Activated T-helper 1 cell treated with anti-CD3 and anti-CD28 coated beads, Interleukin-12 subunit alpha, Interleukin-12 subunit beta, Interleukin-2, Interleukin-4 antibody, amounts not matched to agents 30 ng/mL and 10 ng/mL and 1 ng/mL, durations not matched to agents 14 hours and 24 hours and 36 hours (primary cell): ENCODE results near the gene SPI1. TPM values are rescaled to one million over a fixed set of nuclear protein-coding genes. Genes with fewer than 3 reads are reported as not detected.
"Not testable (repeated sequence)": the region's sequence is repeated elsewhere in the genome, so short reads cannot be mapped to it uniquely, and the experiment has no call there.

Experiments used
- DNase-seq: peaks from one replicate; pipeline ENCODE4 v3.0.0; 2021; ENCODE audit warnings: low spot score
- H3K27ac Mint-ChIP-seq: one replicate; pipeline ENCODE4 v1.8.0; 2021; ENCODE audit warnings: mild to moderate bottlenecking, mixed read lengths
- H3K27me3 Mint-ChIP-seq: one replicate; pipeline ENCODE4 v1.8.0; 2022; ENCODE audit warnings: mild to moderate bottlenecking, moderate library complexity, mixed read lengths; ENCODE audit not compliant: insufficient read depth
- H3K36me3 Mint-ChIP-seq: one replicate; pipeline ENCODE4 v1.8.0; 2021; ENCODE audit warnings: low read depth, mixed read lengths
- H3K4me1 Mint-ChIP-seq: one replicate; pipeline ENCODE4 v1.8.0; 2021; ENCODE audit warnings: low read depth, mixed read lengths
- H3K4me3 Mint-ChIP-seq: one replicate; pipeline ENCODE4 v1.8.0; 2021; ENCODE audit warnings: mild to moderate bottlenecking, moderate library complexity, mixed read lengths
- H3K9me3 Mint-ChIP-seq: one replicate; pipeline ENCODE4 v1.8.0; 2021; ENCODE audit warnings: mixed read lengths
- intact Hi-C: fragments of 100-400 bp; cut with micrococcal nuclease; formaldehyde crosslinking; loops from one replicate; pipeline ENCODE4 v1.15.1; 2024
- total RNA-seq: library from RNA; stranded (reverse); gene quantifications from 2 replicates; pipeline ENCODE4 v1.2.3, GENCODE V29; 2022

SPI1 gene
- total RNA-seq, 1 donor from 2014 or later = not detected

DNA sequence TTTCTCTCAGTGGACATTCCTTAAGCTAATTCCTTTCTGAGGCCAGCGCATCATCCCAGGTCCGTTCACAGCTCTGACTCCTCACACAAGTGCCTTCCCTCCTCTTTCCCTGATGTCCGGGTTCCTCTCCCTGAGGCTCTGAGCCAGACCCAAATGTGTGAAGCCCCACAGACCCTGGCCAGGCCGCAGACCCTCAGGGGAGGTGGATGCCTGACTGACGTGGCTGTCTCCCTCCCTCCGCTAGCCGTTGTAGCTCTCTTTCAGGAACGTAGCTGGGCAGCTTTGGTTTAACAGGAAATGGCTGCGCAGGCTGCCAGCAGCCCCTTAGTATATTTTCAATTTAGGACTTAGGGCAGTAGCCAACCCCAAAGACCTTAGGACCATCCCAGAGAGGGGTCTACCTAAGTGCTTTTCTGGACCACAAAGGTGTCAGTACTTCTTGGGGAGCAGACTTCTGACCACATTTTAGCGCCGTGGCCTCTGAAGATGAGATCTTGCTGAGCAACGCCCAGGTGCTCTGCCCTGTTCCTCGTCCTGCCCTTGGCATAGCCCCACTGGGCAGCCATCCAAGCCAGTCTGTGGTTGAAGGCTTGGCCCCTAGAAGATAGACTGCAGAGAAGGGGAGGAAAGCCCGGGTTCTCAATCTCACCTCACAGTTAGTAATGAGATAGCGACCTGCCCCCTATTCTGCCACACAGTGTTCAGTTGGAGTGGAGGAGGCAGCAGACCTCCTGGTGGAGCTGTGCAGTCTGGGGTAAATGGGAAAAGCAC, 52.9 kb downstream of the SPI1 start:
- no peaks in the 10 kb centered on the region for H3K4me1 Mint-ChIP-seq
- no peak overlapping the region for H3K27ac Mint-ChIP-seq
- peaks cover 32% of the 10 kb centered on the region for H3K36me3 Mint-ChIP-seq
- H3K27me3 Mint-ChIP-seq = no peaks in the 10 kb centered on the region
- H3K9me3 Mint-ChIP-seq = no peaks in the 10 kb centered on the region
- no peak for DNase-seq
- H3K4me3 Mint-ChIP-seq = no peak overlapping the region
- intact Hi-C loops = no loop called here

DNA sequence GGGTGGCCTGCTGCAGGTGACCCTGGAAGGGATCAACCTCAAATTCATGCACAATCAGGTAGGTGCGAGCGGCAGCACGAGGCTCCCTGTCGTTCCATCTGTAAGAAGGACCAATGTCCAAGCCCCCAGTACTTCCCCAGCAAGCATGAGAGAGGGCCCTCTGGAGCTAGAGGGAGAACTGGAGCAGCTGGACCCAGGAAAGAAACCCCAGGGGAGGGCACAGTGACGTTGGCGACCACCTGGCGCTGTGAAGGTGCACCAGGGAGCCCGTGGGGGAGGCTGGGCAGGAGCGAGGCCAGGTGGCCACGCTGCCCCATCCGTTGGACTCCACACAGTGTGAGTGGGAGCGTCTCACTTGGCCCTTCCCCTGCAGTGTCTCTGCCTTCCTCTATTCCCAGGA, 53.8 kb downstream of the SPI1 start:
- intact Hi-C loops = no loop called here
- H3K4me3 Mint-ChIP-seq = no peak overlapping the region
- no peaks in the 10 kb centered on the region for H3K4me1 Mint-ChIP-seq
- H3K27ac Mint-ChIP-seq = no peak overlapping the region
- no peaks in the 10 kb centered on the region for H3K9me3 Mint-ChIP-seq
- DNase-seq = no peak
- H3K36me3 Mint-ChIP-seq = peaks cover 32% of the 10 kb centered on the region
- no peaks in the 10 kb centered on the region for H3K27me3 Mint-ChIP-seq

DNA sequence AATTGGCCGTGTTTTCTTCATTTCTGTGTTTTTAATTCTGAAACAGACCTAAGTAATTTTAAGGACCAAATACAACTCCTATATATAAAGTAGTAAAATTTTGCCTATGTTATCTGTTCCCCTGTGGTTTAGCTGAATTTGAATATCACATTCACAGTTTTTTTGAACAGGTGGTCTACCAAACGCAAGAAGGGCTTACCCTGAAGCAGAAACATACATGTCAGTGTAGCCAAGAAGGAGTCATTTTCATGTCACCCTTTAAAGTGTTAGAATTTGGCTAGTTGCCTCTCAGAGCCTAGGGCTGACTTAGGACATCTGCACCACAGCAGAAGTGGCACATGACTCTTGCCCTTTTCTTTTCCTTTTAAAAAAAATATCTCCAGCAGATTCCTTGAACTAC, 60.2 kb downstream of the SPI1 start:
- Mint-ChIP-seq H3K36me3 (peaks cover 34% of the 10 kb centered on the region), H3K27ac (no peak overlapping the region), H3K4me3 (no peak overlapping the region), H3K9me3 (no peaks in the 10 kb centered on the region), H3K27me3 (no peaks in the 10 kb centered on the region), H3K4me1 (peaks cover 7% of the 10 kb centered on the region)
- intact Hi-C loops = no loop called here
- DNase-seq = no peak

DNA sequence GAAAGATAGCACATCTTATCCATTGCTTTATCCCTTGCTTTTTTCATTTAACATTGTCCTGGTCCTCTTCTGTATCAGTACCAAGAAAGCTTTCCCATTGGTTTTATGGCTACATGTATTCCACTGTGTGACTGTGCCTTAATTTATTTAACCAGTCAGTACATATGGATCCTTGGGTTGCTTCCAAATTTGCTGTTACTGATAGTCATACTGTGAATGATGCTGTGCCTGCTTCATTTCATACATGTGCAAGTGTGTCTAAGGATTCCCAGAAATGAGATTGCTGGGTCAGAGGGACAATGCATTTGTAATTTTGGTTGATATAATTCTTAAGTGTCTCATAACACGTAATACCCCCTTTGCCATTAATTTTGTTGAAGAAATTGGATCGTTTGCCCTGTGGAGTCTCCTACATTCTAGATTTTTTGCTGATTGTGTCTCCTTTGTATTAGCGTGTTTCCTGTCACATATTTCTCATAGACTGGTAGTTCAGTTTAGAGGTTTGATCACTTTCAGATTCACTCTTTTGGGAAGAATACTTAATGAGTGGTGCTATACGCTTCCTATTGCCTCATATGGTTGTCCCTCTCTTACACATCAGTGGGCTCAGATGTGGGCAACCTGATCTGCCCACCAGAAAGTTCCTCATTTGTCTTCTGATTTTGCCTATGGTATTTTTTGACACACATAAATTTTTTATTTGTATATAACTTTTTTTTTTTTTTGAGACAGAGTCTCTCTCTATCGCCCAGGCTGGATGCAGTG, 61.1 kb downstream of the SPI1 start:
- peaks cover 7% of the 10 kb centered on the region for H3K4me1 Mint-ChIP-seq
- H3K27ac Mint-ChIP-seq = peak overlapping the region; percentile 25
- no peak for DNase-seq
- H3K36me3 Mint-ChIP-seq = peaks cover 34% of the 10 kb centered on the region
- no peaks in the 10 kb centered on the region for H3K27me3 Mint-ChIP-seq
- no peak overlapping the region for H3K4me3 Mint-ChIP-seq
- intact Hi-C loops = no loop called here
- no peaks in the 10 kb centered on the region for H3K9me3 Mint-ChIP-seq

DNA sequence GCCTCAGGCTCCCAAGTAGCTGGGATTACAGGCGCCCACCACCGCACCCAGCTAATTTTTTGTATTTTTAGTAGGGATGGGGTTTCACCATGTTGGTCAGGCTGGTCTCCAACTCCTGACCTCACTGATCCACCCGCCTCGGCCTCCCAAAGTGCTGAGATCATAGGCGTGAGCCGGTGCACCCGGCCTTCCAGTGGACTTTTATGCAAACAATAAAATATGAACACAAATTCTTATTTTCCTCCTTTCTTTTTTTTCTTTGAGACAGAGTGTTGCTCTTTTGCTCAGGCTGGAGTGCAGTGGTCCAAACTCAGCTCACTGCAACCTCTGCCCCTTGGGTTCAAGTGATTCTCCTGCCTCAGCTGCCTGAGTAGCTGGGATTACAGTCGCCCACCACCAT, 61.8 kb downstream of the SPI1 start:
- intact Hi-C loops = not testable (repeated sequence)

DNA sequence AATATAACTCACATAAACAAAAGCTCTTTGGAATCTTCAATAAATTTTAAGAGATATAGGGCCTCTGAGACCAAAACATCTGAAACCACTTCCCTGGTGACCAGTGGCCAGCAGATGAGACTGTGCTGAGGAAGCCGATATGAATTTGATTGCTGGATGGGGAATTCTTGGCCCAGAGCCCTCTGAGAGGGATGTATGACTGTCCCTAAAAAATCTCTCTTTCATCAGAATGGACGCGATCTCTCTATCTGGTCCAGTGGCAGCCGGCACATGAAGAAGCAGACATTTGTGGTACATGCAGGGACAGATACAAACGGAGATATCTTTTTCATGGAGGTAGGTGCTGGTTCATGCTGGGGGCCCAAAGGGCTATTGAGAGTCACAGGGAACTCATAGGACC, 63.4 kb downstream of the SPI1 start:
- peaks cover 38% of the 10 kb centered on the region for H3K36me3 Mint-ChIP-seq
- no peak overlapping the region for H3K4me3 Mint-ChIP-seq
- H3K27ac Mint-ChIP-seq = no peak overlapping the region
- intact Hi-C loops = no loop called here
- no peaks in the 10 kb centered on the region for H3K27me3 Mint-ChIP-seq
- H3K4me1 Mint-ChIP-seq = peaks cover 7% of the 10 kb centered on the region
- DNase-seq = no peak
- H3K9me3 Mint-ChIP-seq = no peaks in the 10 kb centered on the region

More for the DNA sequence above, 61.8 kb downstream of the SPI1 start:
- H3K27me3 Mint-ChIP-seq, H3K9me3 Mint-ChIP-seq, DNase-seq, H3K27ac Mint-ChIP-seq, H3K4me3 Mint-ChIP-seq, H3K4me1 Mint-ChIP-seq: not testable (repeated sequence)
- H3K36me3 Mint-ChIP-seq = peaks cover 37% of the 10 kb centered on the region

DNA sequence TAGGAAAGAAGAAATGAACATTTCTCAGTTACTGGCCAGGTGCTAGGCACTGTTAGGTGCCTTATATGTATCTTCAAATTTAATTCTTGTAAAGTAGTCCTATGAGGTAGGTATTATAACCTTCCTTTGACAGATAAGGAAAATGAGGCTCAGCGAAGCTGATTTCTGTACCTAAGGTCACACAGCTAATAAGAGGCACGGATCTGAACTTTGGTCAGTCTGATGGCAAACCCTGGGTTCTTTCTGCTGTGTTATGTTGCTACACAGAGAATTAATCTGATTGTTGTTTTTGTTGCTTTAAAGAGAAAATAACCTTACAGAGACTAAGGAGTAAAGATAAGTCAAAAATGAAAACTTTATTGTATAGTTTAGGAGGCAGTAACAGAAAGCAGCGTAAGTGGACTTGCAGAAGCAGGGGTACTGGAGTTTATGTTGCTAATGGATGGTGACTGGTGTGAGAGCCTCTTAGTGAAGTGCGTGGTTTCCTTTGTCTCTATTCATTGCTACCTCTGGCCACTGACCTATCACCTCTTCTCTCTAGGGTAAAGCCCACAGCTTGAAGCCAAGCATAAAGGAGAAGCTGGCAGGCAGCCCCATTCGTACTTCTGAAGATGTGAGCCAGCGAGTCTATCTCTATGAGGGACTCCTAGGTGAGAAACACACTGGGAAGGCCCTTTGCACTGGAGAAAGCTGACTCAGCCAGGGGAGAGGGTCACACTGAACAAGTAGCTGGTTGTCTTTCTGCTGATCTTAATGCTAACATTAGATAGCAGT, 70.1 kb downstream of the SPI1 start:
- Mint-ChIP-seq H3K36me3 (peaks cover 44% of the 10 kb centered on the region), H3K4me1 (no peaks in the 10 kb centered on the region), H3K27me3 (no peaks in the 10 kb centered on the region), H3K27ac (no peak overlapping the region), H3K9me3 (peaks cover 3% of the 10 kb centered on the region), H3K4me3 (no peak overlapping the region)
- intact Hi-C loops = no loop called here
- no peak for DNase-seq

DNA sequence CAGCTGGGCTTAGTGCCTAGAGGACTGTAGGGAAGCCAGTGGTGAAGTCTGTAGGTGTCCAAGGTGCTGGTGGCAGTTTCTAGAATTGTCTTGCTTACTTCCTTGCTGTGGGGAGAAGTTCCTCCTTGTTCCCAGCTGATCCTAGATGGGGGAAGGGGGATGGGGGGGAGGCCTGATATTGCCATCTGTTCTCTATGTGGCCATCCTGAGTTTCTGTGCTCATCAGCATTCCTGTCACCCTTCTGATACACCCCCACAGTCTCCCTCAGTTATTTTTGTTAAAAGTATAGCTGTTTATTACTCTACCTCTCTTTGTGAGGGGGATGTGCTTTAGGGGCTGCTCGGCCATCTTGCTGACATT, 71.9 kb downstream of the SPI1 start:
- DNase-seq = no peak
- Mint-ChIP-seq H3K27ac (no peak overlapping the region), H3K4me3 (no peak overlapping the region), H3K27me3 (no peaks in the 10 kb centered on the region), H3K4me1 (peaks cover 10% of the 10 kb centered on the region), H3K36me3 (peaks cover 52% of the 10 kb centered on the region), H3K9me3 (peaks cover 17% of the 10 kb centered on the region)
- intact Hi-C loops = no loop called here

DNA sequence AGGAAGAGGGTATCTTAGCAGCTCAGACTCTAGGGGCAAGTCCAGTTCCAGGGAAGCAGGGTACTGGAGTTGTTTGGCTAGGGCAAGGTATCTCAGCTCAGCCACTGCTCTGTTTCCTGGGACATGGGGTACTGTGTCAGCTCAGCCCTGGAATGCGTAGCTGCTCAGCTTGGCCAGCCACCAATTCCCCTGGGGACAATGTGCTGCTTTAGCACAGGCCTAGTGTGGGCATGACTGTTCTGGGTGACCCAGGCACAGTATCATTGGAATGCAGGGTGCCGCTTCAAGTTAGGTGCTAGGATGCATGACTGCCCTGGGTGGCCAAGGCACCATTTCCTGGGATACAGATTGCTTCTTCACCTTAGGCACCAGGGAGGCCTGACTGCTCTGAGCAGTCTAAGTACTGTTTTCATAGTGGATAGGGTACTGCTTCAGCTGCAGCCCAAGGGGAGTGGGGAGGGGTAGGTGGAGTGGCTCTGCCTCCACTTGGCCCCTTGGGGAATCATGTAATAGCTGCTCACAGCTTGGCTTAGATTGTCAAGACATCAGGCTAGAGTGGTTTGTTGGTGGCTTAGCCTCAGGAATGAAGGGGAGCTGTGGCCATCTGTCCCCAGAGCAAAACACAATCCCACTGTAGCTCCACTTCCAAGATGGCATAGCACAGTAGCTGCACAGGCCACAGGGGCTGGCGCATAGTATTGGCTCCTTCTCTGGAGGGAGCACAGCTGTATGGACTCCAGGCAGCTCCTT, 72.4 kb downstream of the SPI1 start:
- no peak for DNase-seq
- H3K4me1 Mint-ChIP-seq = peaks cover 10% of the 10 kb centered on the region
- H3K27me3 Mint-ChIP-seq = no peaks in the 10 kb centered on the region
- no peak overlapping the region for H3K27ac Mint-ChIP-seq
- peaks cover 20% of the 10 kb centered on the region for H3K9me3 Mint-ChIP-seq
- peaks cover 49% of the 10 kb centered on the region for H3K36me3 Mint-ChIP-seq
- no peak overlapping the region for H3K4me3 Mint-ChIP-seq
- intact Hi-C loops = no loop called here

Other genes with a start within 250 kb of the SPI1 start
- gene ARFGAP2, start 201.7 kb downstream of the SPI1 start, total RNA-seq = 111 and 116 TPM in 2 replicates
- 14.5 and 17.0 TPM in 2 replicates for gene PACSIN3, start 192.1 kb downstream of the SPI1 start, total RNA-seq
- gene DDB2, start 163.6 kb downstream of the SPI1 start, total RNA-seq = 134 and 142 TPM in 2 replicates
- 31.8 and 33.8 TPM in 2 replicates for gene ACP2, start 129.7 kb downstream of the SPI1 start, total RNA-seq
- gene NR1H3, start 120.6 kb downstream of the SPI1 start, total RNA-seq = 8.5 and 9.9 TPM in 2 replicates
- 75.9 and 85.2 TPM in 2 replicates for gene MADD, start 108.4 kb downstream of the SPI1 start, total RNA-seq
- gene MYBPC3, start 25.8 kb downstream of the SPI1 start, total RNA-seq = not detected in 2 replicates
- gene SLC39A13, start 30.0 kb upstream of the SPI1 start, total RNA-seq = 15.5 and 16.2 TPM in 2 replicates
- 219 and 222 TPM in 2 replicates for gene PSMC3, start 47.9 kb upstream of the SPI1 start, total RNA-seq
- 0.51 and 0.62 TPM in 2 replicates for gene RAPSN, start 70.6 kb upstream of the SPI1 start, total RNA-seq
- gene CELF1, start 174.6 kb upstream of the SPI1 start, total RNA-seq = 148 and 155 TPM in 2 replicates
- gene PTPMT1, start 187.1 kb upstream of the SPI1 start, total RNA-seq = 57.5 and 60.6 TPM in 2 replicates
- 16.3 and 19.0 TPM in 2 replicates for gene KBTBD4, start 200.4 kb upstream of the SPI1 start, total RNA-seq
- gene NDUFS3, start 200.5 kb upstream of the SPI1 start, total RNA-seq = 148 and 152 TPM in 2 replicates
- 0.24 TPM in 1 of 2 replicates, not detected in the other for gene FAM180B, start 208.1 kb upstream of the SPI1 start, total RNA-seq
- gene C1QTNF4, start 215.9 kb upstream of the SPI1 start, total RNA-seq = 0.16 TPM in 1 of 2 replicates, not detected in the other